ENCODE measurements around the gene C10orf90. TPM values are rescaled to one million over a fixed set of nuclear protein-coding genes. Genes with fewer than 3 reads are reported as not detected.

The C10orf90 gene
- total RNA-seq, 1 donor from 2014 or later = not detected

DNA sequence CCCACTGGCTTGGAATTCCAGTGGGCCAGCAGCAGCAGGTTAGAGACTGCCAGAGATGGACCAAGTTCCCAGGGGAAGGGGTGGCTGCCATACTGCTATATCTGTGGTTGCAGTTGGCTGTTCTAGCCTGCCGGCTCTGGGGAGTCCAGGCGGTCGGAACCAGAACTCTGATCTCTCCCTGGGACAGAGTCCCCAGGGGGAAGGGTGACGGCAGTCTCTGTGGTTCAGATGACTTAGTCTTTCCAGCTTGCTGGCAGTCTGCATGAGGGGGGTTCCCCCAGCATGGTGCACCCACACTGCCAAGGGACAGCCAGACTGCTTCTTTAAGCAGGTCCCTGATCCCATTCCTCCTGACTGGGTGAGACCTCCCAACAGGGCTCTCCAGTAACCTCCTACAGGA is 82.5 kb downstream of the C10orf90 start:
- Histone ChIP-seq H3K27me3 (no peaks in the 10 kb centered on the region), H4K20me1 (ENCODE audit: low read depth) (no peaks in the 10 kb centered on the region), H3K4me1 (peaks cover 18% of the 10 kb centered on the region), H3K4me3 (no peak overlapping the region), H3F3A (ENCODE audit: low read depth) (no peaks in the 10 kb centered on the region), H3K4me2 (no peak overlapping the region), H3K27ac (no peak overlapping the region), H2AFZ (replicated peaks) (no peak overlapping the region), H3K9me3 (ENCODE audit: low read depth) (no peaks in the 10 kb centered on the region), H3K79me2 (ENCODE audit: low read depth) (no peaks in the 10 kb centered on the region), H3K36me3 (no peaks in the 10 kb centered on the region), H3K9ac (no peak overlapping the region)
- DNase-seq (ENCODE audit: low spot score) = no peak
- Mint-ChIP-seq H3K4me3 (no peak overlapping the region), H3K27ac (no peak overlapping the region), H3K4me1 (peaks cover 18% of the 10 kb centered on the region), H3K36me3 (no peaks in the 10 kb centered on the region), H3K9me3 (peaks cover 2% of the 10 kb centered on the region), H3K27me3 (ENCODE audit: insufficient read depth, low read depth) (no peaks in the 10 kb centered on the region)
- TF ChIP-seq EZH2 (IDR thresholded peaks at IDR 0.05) (no peak), EZH2phosphoT487 (IDR thresholded peaks at IDR 0.05) (no peak)
- TF ChIP-seq, protein P1, sequence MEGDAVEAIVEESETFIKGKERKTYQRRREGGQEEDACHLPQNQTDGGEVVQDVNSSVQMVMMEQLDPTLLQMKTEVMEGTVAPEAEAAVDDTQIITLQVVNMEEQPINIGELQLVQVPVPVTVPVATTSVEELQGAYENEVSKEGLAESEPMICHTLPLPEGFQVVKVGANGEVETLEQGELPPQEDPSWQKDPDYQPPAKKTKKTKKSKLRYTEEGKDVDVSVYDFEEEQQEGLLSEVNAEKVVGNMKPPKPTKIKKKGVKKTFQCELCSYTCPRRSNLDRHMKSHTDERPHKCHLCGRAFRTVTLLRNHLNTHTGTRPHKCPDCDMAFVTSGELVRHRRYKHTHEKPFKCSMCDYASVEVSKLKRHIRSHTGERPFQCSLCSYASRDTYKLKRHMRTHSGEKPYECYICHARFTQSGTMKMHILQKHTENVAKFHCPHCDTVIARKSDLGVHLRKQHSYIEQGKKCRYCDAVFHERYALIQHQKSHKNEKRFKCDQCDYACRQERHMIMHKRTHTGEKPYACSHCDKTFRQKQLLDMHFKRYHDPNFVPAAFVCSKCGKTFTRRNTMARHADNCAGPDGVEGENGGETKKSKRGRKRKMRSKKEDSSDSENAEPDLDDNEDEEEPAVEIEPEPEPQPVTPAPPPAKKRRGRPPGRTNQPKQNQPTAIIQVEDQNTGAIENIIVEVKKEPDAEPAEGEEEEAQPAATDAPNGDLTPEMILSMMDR (IDR thresholded peaks at IDR 0.05) = no peak

DNA sequence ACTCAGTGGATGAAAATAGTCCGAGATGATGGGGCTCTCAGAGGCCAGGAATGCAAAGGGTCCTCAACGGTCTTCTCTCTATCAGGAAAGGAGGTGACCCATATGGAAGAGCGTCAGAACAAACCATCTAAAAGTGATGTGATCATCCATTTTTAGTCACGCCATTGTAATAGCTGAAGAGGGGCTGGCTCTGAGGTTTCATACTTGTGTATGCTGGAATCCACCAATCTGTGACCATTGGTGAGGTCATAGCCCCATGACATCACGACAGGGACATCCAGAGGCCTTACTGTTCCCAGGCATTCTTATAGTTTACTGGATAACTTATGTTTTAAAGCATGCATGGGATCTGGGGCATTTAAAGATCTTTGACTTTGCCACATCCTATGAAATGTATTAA is 83.6 kb downstream of the C10orf90 start:
- TF ChIP-seq EZH2 (IDR thresholded peaks at IDR 0.05) = no peak
- Histone ChIP-seq H3K9me3 (ENCODE audit: low read depth) (no peaks in the 10 kb centered on the region), H3K27me3 (no peaks in the 10 kb centered on the region), H3K4me3 (no peak overlapping the region), H3F3A (ENCODE audit: low read depth) (no peaks in the 10 kb centered on the region), H3K4me1 (peaks cover 18% of the 10 kb centered on the region), H3K36me3 (no peaks in the 10 kb centered on the region), H3K79me2 (ENCODE audit: low read depth) (no peaks in the 10 kb centered on the region), H2AFZ (replicated peaks) (no peak overlapping the region), H3K4me2 (no peak overlapping the region), H4K20me1 (ENCODE audit: low read depth) (no peaks in the 10 kb centered on the region), H3K9ac (no peak overlapping the region), H3K27ac (no peak overlapping the region)
- DNase-seq (ENCODE audit: low spot score) = no peak
- peaks cover 2% of the 10 kb centered on the region for H3K9me3 Mint-ChIP-seq
- no peaks in the 10 kb centered on the region for H3K36me3 Mint-ChIP-seq
- H3K4me1 Mint-ChIP-seq = peaks cover 18% of the 10 kb centered on the region
- H3K27ac Mint-ChIP-seq = no peak overlapping the region
- no peaks in the 10 kb centered on the region for H3K27me3 Mint-ChIP-seq (ENCODE audit: insufficient read depth, low read depth)
- no peak overlapping the region for H3K4me3 Mint-ChIP-seq

DNA sequence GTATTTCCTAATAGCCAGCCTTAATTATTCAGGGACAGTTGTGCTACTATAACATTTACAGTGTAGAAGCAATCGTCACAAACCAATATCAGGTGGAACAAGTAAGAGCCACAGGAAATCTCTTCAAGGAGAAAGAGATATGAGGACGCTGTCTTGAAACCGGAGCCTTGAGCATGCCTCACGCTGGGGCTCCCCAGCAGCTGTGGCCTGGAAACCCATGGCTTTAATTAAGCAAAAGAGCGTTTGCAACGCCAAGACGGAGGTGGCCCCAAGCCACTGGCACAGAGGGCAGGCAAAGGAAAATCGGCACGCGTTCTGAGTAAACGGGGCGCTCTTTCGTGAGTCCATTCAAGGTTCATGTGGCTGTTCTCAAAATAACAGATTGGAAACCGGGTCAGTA is 84.4 kb downstream of the C10orf90 start:
- H2AFZ ChIP-seq (replicated peaks) = peak overlapping the region; percentile 5
- DNase-seq (ENCODE audit: low spot score) = no peak

More for the DNA sequence above, 84.4 kb downstream of the C10orf90 start:
- Mint-ChIP-seq H3K27ac (peak overlapping the region; percentile 39), H3K4me1 (peaks cover 22% of the 10 kb centered on the region), H3K27me3 (ENCODE audit: insufficient read depth, low read depth) (no peaks in the 10 kb centered on the region), H3K36me3 (no peaks in the 10 kb centered on the region), H3K9me3 (peaks cover 2% of the 10 kb centered on the region), H3K4me3 (no peak overlapping the region)
- no peaks in the 10 kb centered on the region for H3K27me3 ChIP-seq
- H3K79me2 ChIP-seq (ENCODE audit: low read depth) = no peaks in the 10 kb centered on the region
- peak overlapping the region; percentile 33 for H3K4me2 ChIP-seq
- H3K4me3 ChIP-seq = no peak overlapping the region
- H3K9me3 ChIP-seq (ENCODE audit: low read depth) = no peaks in the 10 kb centered on the region
- peaks cover 18% of the 10 kb centered on the region for H3K4me1 ChIP-seq
- H4K20me1 ChIP-seq (ENCODE audit: low read depth) = no peaks in the 10 kb centered on the region
- peak overlapping the region; percentile 22 for H3K27ac ChIP-seq
- H3K9ac ChIP-seq = no peak overlapping the region
- H3F3A ChIP-seq (ENCODE audit: low read depth) = no peaks in the 10 kb centered on the region
- H3K36me3 ChIP-seq = no peaks in the 10 kb centered on the region
- TF ChIP-seq EZH2phosphoT487 (IDR thresholded peaks at IDR 0.05) = no peak
- TF ChIP-seq, protein P1 (IDR thresholded peaks at IDR 0.05) = no peak
- TF ChIP-seq EZH2 (IDR thresholded peaks at IDR 0.05) = no peak

All from neural progenitor cell (in vitro differentiated cells).